GM23338 (cell line): ENCODE results near the gene PUM1. TPM values are rescaled to one million over a fixed set of nuclear protein-coding genes. Genes with fewer than 3 reads are reported as not detected.

ENCODE experiments used
- ATAC-seq: fragments of 200-7000 bp; cut with Tn5 transposase; 3 replicates; pipeline ENCODE4 v1.9.1; 2020
- DNase-seq: peaks from one replicate; pipeline ENCODE4 v3.0.0-alpha.2; 2015; ENCODE audit warnings: low spot score
- H2AFZ ChIP-seq: fragments of 200-600 bp; sonication (generic); 2 replicates; pipeline ENCODE4 v1.8.0; 2016; ENCODE audit warnings: antibody characterized with exemption, mild to moderate bottlenecking, moderate library complexity
- H3F3A ChIP-seq: fragments of 200-600 bp; sonication (generic); replicated peaks from 2 replicates; pipeline ENCODE4 v1.8.0; 2017; ENCODE audit warnings: antibody characterized with exemption, mixed run types, low read depth
- H3K27ac ChIP-seq: fragments of 200-600 bp; sonication (generic); 2 replicates; pipeline ENCODE4 v1.6.1; 2016; ENCODE audit warnings: low read depth
- H3K27me3 ChIP-seq: fragments of 200-600 bp; sonication (generic); 2 replicates; pipeline ENCODE4 v1.8.0; 2016; ENCODE audit warnings: mild to moderate bottlenecking, mixed run types, moderate library complexity; ENCODE audit not compliant: insufficient read depth
- H3K36me3 ChIP-seq: fragments of 200-600 bp; sonication (generic); 2 replicates; pipeline ENCODE4 v1.8.0; 2016; ENCODE audit warnings: mild to moderate bottlenecking; ENCODE audit not compliant: insufficient read depth
- H3K4me1 ChIP-seq: fragments of 200-600 bp; sonication (generic); 2 replicates; pipeline ENCODE4 v1.8.0; 2016; ENCODE audit warnings: mild to moderate bottlenecking, moderate library complexity; ENCODE audit not compliant: insufficient read depth
- H3K4me2 ChIP-seq: fragments of 200-600 bp; sonication (generic); 2 replicates; pipeline ENCODE4 v1.7.1; 2017; ENCODE audit warnings: mixed run types
- H3K4me3 ChIP-seq: fragments of 200-600 bp; sonication (generic); 2 replicates; pipeline ENCODE4 v1.6.1; 2016; ENCODE audit warnings: mixed run types
- H3K79me2 ChIP-seq: fragments of 200-600 bp; sonication (generic); replicated peaks from 2 replicates; pipeline ENCODE4 v1.8.0; 2017; ENCODE audit warnings: mild to moderate bottlenecking; ENCODE audit not compliant: insufficient read depth
- H3K9me2 ChIP-seq: fragments of 200-600 bp; sonication (generic); 2 replicates; pipeline ENCODE4 v1.8.0; 2017; ENCODE audit not compliant: insufficient read depth
- H4K20me1 ChIP-seq: fragments of 200-600 bp; sonication (generic); replicated peaks from 2 replicates; pipeline ENCODE4 v1.8.0; 2017; ENCODE audit warnings: mild to moderate bottlenecking; ENCODE audit not compliant: insufficient read depth
- H3K27ac Mint-ChIP-seq: 2 replicates; pipeline ENCODE4 v1.8.0; 2020; ENCODE audit warnings: inconsistent platforms, mild to moderate bottlenecking, moderate library complexity, mixed read lengths
- H3K27me3 Mint-ChIP-seq: 3 replicates; pipeline ENCODE4 v1.8.0; 2022; ENCODE audit warnings: low read depth, mild to moderate bottlenecking, moderate library complexity, mixed read lengths, inconsistent platforms; ENCODE audit not compliant: insufficient read depth, poor library complexity
- H3K36me3 Mint-ChIP-seq: 3 replicates; pipeline ENCODE4 v1.8.0; 2021; ENCODE audit warnings: low read depth, mild to moderate bottlenecking, inconsistent platforms, moderate library complexity, mixed read lengths
- H3K4me1 Mint-ChIP-seq: 3 replicates; pipeline ENCODE4 v1.8.0; 2020; ENCODE audit warnings: mild to moderate bottlenecking, inconsistent platforms, mixed read lengths
- H3K4me3 Mint-ChIP-seq: 3 replicates; pipeline ENCODE4 v1.8.0; 2021; ENCODE audit warnings: moderate library complexity, mild to moderate bottlenecking, inconsistent platforms, mixed read lengths
- H3K9me3 Mint-ChIP-seq: 3 replicates; pipeline ENCODE4 v1.8.0; 2020; ENCODE audit warnings: moderate library complexity, mild to moderate bottlenecking, inconsistent platforms, mixed read lengths
- CREB1 ChIP-seq: fragments of 250-450 bp; sonication (Bioruptor Pico); IDR thresholded peaks from 2 replicates; pipeline ENCODE4 v1.5.0; 2020; ENCODE audit warnings: low read depth, mild to moderate bottlenecking, moderate library complexity
- EZH2 ChIP-seq: fragments of 200-600 bp; sonication (generic); IDR thresholded peaks from one replicate; pipeline ENCODE4 v1.8.0; 2017; ENCODE audit warnings: antibody characterized with exemption, mild to moderate bottlenecking, low read depth; ENCODE audit not compliant: unreplicated experiment
- EZH2phosphoT487 ChIP-seq: fragments of 200-600 bp; sonication (generic); IDR thresholded peaks from one replicate; pipeline ENCODE4 v1.8.1; 2018; ENCODE audit warnings: antibody characterized with exemption; ENCODE audit not compliant: unreplicated experiment
- JUNB ChIP-seq: IDR thresholded peaks from one replicate; pipeline ENCODE4 v1.6.1; 2016; ENCODE audit warnings: antibody characterized with exemption; ENCODE audit not compliant: unreplicated experiment
- NANOG ChIP-seq: IDR thresholded peaks from 2 replicates; pipeline ENCODE4 v1.6.1; 2016; ENCODE audit warnings: antibody characterized with exemption, borderline replicate concordance
- POLR2AphosphoS5 ChIP-seq: IDR thresholded peaks from 2 replicates; pipeline ENCODE4 v1.6.1; 2016; ENCODE audit warnings: antibody characterized with exemption, low read depth
- STAT1 ChIP-seq: IDR thresholded peaks from one replicate; pipeline ENCODE4 v1.6.1; 2016; ENCODE audit warnings: antibody characterized with exemption; ENCODE audit not compliant: unreplicated experiment
- ZNF114 ChIP-seq: fragments of 250-450 bp; sonication (Bioruptor Pico); IDR thresholded peaks from 2 replicates; pipeline ENCODE4 v1.5.0; 2020; ENCODE audit warnings: mild to moderate bottlenecking, moderate library complexity
- ZNF331 ChIP-seq: fragments of 250-450 bp; sonication (Bioruptor Pico); IDR thresholded peaks from 2 replicates; pipeline ENCODE4 v1.5.0; 2020; ENCODE audit warnings: low read depth, mild to moderate bottlenecking, moderate library complexity
- polyA plus RNA-seq: library from polyadenylated mRNA; unstranded; fragments of >200 nt; fragmentation: Nextera tagmentation; extraction: Ambion mirVana; gene quantifications from 2 replicates; pipeline ENCODE4 v1.2.1, GENCODE V29; 2016
- total RNA-seq: library from RNA; depleted of rRNA; stranded (reverse); fragments of >200 nt; shearing (Covaris generic); gene quantifications from 2 replicates; pipeline ENCODE4 v1.2.3, GENCODE V29; 2014
- TF ChIP-seq, protein P1 (sequence below): IDR thresholded peaks from one replicate; pipeline ENCODE4 v1.6.1; 2018; ENCODE audit warnings: antibody characterized with exemption; ENCODE audit not compliant: unreplicated experiment
- TF ChIP-seq, protein P2 (sequence below): fragments of 250-450 bp; sonication (Bioruptor Pico); IDR thresholded peaks from 2 replicates; pipeline ENCODE4 v1.5.0; 2020; ENCODE audit warnings: mild to moderate bottlenecking, moderate library complexity
- TF ChIP-seq, protein P3 (sequence below), 2 experiments: fragments of 200-600 bp in 1 of 2; sonication (generic) in 1 of 2; conservative IDR thresholded peaks; 2 replicates each; pipeline versions ENCODE4 v1.5.1 to v1.6.1; 2016 to 2017; ENCODE audit warnings: antibody characterized with exemption in 2 of 2, low read depth in 2 of 2, mild to moderate bottlenecking in 2 of 2, moderate library complexity in 1 of 2
- TF ChIP-seq, protein P4 (sequence below): IDR thresholded peaks from 2 replicates; pipeline ENCODE4 v1.6.1; 2016; ENCODE audit warnings: antibody characterized with exemption

Gene PUM1
- total and polyA plus RNA-seq, 2 experiments from 2014 or later = 44.4 to 117 TPM

DNA sequence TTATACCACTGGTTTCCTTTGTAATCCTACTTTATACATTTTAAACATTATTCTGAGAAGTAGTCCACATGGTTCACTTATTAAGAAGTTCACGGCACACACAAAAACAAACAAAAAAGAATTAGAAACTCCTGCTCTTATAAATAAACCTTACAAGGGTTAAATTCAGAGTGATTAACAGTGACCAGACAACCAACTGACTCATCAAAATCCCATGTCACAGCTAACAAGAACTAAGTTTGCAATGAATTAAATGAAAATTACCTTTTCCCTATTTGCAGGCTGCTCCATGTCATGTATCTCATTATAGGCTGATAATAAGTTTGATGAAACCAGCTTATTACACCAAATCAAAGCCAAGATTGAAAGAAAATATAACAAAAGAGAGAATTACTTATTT lies 77.5 kb downstream of the PUM1 start:
- Mint-ChIP-seq H3K27me3 (peaks cover 2% of the 10 kb centered on the region), H3K9me3 (no peaks in the 10 kb centered on the region), H3K36me3 (peaks cover 45% of the 10 kb centered on the region), H3K4me1 (peaks cover 39% of the 10 kb centered on the region), H3K27ac (peak overlapping the region; percentile 76), H3K4me3 (no peak overlapping the region)
- peaks cover 11% of the 10 kb centered on the region for H3K4me1 ChIP-seq
- no peaks in the 10 kb centered on the region for H3K27me3 ChIP-seq
- peaks cover 59% of the 10 kb centered on the region for H4K20me1 ChIP-seq
- H3K79me2 ChIP-seq = peaks cover 100% of the 10 kb centered on the region
- H2AFZ ChIP-seq = no peak overlapping the region
- ATAC-seq (no peak), DNase-seq (no peak)
- no peak overlapping the region for H3K4me3 ChIP-seq
- TF ChIP-seq, protein P1, sequence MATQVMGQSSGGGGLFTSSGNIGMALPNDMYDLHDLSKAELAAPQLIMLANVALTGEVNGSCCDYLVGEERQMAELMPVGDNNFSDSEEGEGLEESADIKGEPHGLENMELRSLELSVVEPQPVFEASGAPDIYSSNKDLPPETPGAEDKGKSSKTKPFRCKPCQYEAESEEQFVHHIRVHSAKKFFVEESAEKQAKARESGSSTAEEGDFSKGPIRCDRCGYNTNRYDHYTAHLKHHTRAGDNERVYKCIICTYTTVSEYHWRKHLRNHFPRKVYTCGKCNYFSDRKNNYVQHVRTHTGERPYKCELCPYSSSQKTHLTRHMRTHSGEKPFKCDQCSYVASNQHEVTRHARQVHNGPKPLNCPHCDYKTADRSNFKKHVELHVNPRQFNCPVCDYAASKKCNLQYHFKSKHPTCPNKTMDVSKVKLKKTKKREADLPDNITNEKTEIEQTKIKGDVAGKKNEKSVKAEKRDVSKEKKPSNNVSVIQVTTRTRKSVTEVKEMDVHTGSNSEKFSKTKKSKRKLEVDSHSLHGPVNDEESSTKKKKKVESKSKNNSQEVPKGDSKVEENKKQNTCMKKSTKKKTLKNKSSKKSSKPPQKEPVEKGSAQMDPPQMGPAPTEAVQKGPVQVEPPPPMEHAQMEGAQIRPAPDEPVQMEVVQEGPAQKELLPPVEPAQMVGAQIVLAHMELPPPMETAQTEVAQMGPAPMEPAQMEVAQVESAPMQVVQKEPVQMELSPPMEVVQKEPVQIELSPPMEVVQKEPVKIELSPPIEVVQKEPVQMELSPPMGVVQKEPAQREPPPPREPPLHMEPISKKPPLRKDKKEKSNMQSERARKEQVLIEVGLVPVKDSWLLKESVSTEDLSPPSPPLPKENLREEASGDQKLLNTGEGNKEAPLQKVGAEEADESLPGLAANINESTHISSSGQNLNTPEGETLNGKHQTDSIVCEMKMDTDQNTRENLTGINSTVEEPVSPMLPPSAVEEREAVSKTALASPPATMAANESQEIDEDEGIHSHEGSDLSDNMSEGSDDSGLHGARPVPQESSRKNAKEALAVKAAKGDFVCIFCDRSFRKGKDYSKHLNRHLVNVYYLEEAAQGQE = no peak
- TF ChIP-seq STAT1 = no peak
- no peak for TF ChIP-seq POLR2AphosphoS5
- TF ChIP-seq, protein P2, sequence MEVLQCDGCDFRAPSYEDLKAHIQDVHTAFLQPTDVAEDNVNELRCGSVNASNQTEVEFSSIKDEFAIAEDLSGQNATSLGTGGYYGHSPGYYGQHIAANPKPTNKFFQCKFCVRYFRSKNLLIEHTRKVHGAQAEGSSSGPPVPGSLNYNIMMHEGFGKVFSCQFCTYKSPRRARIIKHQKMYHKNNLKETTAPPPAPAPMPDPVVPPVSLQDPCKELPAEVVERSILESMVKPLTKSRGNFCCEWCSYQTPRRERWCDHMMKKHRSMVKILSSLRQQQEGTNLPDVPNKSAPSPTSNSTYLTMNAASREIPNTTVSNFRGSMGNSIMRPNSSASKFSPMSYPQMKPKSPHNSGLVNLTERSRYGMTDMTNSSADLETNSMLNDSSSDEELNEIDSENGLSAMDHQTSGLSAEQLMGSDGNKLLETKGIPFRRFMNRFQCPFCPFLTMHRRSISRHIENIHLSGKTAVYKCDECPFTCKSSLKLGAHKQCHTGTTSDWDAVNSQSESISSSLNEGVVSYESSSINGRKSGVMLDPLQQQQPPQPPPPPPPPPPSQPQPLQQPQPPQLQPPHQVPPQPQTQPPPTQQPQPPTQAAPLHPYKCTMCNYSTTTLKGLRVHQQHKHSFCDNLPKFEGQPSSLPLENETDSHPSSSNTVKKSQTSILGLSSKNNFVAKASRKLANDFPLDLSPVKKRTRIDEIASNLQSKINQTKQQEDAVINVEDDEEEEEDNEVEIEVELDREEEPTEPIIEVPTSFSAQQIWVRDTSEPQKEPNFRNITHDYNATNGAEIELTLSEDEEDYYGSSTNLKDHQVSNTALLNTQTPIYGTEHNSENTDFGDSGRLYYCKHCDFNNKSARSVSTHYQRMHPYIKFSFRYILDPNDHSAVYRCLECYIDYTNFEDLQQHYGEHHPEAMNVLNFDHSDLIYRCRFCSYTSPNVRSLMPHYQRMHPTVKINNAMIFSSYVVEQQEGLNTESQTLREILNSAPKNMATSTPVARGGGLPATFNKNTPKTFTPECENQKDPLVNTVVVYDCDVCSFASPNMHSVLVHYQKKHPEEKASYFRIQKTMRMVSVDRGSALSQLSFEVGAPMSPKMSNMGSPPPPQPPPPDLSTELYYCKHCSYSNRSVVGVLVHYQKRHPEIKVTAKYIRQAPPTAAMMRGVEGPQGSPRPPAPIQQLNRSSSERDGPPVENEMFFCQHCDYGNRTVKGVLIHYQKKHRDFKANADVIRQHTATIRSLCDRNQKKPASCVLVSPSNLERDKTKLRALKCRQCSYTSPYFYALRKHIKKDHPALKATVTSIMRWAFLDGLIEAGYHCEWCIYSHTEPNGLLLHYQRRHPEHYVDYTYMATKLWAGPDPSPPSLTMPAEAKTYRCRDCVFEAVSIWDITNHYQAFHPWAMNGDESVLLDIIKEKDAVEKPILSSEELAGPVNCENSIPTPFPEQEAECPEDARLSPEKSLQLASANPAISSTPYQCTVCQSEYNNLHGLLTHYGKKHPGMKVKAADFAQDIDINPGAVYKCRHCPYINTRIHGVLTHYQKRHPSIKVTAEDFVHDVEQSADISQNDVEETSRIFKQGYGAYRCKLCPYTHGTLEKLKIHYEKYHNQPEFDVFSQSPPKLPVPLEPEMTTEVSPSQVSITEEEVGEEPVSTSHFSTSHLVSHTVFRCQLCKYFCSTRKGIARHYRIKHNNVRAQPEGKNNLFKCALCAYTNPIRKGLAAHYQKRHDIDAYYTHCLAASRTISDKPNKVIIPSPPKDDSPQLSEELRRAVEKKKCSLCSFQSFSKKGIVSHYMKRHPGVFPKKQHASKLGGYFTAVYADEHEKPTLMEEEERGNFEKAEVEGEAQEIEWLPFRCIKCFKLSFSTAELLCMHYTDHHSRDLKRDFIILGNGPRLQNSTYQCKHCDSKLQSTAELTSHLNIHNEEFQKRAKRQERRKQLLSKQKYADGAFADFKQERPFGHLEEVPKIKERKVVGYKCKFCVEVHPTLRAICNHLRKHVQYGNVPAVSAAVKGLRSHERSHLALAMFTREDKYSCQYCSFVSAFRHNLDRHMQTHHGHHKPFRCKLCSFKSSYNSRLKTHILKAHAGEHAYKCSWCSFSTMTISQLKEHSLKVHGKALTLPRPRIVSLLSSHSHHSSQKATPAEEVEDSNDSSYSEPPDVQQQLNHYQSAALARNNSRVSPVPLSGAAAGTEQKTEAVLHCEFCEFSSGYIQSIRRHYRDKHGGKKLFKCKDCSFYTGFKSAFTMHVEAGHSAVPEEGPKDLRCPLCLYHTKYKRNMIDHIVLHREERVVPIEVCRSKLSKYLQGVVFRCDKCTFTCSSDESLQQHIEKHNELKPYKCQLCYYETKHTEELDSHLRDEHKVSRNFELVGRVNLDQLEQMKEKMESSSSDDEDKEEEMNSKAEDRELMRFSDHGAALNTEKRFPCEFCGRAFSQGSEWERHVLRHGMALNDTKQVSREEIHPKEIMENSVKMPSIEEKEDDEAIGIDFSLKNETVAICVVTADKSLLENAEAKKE (CRISPR knock-in tag) = no peak
- no peak for TF ChIP-seq ZNF114
- TF ChIP-seq CREB1 = no peak
- no peak for TF ChIP-seq JUNB
- TF ChIP-seq, protein P3, sequence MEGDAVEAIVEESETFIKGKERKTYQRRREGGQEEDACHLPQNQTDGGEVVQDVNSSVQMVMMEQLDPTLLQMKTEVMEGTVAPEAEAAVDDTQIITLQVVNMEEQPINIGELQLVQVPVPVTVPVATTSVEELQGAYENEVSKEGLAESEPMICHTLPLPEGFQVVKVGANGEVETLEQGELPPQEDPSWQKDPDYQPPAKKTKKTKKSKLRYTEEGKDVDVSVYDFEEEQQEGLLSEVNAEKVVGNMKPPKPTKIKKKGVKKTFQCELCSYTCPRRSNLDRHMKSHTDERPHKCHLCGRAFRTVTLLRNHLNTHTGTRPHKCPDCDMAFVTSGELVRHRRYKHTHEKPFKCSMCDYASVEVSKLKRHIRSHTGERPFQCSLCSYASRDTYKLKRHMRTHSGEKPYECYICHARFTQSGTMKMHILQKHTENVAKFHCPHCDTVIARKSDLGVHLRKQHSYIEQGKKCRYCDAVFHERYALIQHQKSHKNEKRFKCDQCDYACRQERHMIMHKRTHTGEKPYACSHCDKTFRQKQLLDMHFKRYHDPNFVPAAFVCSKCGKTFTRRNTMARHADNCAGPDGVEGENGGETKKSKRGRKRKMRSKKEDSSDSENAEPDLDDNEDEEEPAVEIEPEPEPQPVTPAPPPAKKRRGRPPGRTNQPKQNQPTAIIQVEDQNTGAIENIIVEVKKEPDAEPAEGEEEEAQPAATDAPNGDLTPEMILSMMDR (conservative IDR thresholded peaks at IDR 0.05; ENCODE audit: low read depth in 2 of 2) = no peak
- no peak for TF ChIP-seq EZH2
- TF ChIP-seq ZNF331 (CRISPR knock-in tag) = no peak
- TF ChIP-seq, protein P4, sequence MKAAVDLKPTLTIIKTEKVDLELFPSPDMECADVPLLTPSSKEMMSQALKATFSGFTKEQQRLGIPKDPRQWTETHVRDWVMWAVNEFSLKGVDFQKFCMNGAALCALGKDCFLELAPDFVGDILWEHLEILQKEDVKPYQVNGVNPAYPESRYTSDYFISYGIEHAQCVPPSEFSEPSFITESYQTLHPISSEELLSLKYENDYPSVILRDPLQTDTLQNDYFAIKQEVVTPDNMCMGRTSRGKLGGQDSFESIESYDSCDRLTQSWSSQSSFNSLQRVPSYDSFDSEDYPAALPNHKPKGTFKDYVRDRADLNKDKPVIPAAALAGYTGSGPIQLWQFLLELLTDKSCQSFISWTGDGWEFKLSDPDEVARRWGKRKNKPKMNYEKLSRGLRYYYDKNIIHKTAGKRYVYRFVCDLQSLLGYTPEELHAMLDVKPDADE = no peak
- no peak for TF ChIP-seq EZH2phosphoT487
- TF ChIP-seq NANOG = no peak
- 0 out of 2 replicates have a peak, but pooled peaks cover 8% of the 10 kb centered on the region for H3K36me3 ChIP-seq
- H3K9me2 ChIP-seq = no peaks in the 10 kb centered on the region
- H3K4me2 ChIP-seq = no peak overlapping the region
- no peaks in the 10 kb centered on the region for H3F3A ChIP-seq
- H3K27ac ChIP-seq = peak overlapping the region; percentile 51; the same call in 1 of the 2 replicates
